ENCODE results near the gene FRMD4A.
A peak's percentile ranks its signal among the peaks of the same experiment; 100 is the strongest.

Gene FRMD4A

DNA sequence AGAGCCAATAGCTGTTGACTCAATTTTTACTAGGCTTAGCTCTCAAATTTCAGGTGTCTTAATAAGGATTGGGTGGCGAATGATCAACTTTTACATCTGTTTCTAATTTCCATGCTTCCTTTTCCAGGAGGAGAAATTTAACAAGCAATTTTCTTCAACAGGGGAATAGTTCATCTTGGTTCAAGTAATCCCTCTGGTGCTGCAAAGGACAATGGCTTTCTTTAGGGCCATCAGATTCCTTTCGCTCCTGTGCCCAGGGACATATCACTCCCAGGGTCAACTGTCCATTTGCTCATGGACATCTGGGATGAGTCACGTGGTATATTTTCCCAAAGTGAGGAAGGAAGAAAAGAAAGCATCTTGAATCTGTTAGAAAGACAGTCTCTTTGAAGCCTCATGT lies 313.3 kb downstream of the FRMD4A start:
- Mint-ChIP-seq H3K4me3 (no peak overlapping the region), H3K27ac (no peak overlapping the region), H3K27me3 (peaks cover 16% of the 10 kb centered on the region), H3K9me3 (peaks cover 11 to 12% of the 10 kb centered on the region in 2 donors), H3K4me1 (peaks cover 14% of the 10 kb centered on the region)
- ATAC-seq: no peak
- no peak for DNase-seq

DNA sequence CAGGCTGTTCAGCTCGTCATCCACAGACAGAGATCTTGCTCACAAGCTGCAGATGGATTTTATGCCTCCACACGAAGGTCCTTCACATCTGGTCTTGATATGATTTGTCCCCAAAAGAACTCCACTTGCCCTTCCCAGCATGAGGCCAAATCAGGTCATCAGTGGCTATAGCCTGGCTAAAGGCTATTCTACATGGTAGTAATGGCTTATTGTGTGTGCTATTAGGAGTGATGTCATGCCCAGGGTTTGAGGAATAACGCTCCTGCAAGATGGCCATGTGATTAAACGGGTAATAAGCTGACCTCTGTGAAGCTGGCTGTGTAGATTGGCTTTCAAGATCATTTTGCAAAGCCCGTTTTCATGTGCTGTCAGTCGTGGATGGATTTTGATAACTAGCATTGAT lies 313.8 kb downstream of the FRMD4A start:
- no peak overlapping the region for H3K27ac Mint-ChIP-seq
- peaks cover 14% of the 10 kb centered on the region for H3K4me1 Mint-ChIP-seq
- ATAC-seq: no peak
- H3K27me3 Mint-ChIP-seq: peaks cover 11% of the 10 kb centered on the region
- no peak for DNase-seq
- peaks cover 11 to 12% of the 10 kb centered on the region in 2 donors for H3K9me3 Mint-ChIP-seq
- H3K4me3 Mint-ChIP-seq: no peak overlapping the region

DNA sequence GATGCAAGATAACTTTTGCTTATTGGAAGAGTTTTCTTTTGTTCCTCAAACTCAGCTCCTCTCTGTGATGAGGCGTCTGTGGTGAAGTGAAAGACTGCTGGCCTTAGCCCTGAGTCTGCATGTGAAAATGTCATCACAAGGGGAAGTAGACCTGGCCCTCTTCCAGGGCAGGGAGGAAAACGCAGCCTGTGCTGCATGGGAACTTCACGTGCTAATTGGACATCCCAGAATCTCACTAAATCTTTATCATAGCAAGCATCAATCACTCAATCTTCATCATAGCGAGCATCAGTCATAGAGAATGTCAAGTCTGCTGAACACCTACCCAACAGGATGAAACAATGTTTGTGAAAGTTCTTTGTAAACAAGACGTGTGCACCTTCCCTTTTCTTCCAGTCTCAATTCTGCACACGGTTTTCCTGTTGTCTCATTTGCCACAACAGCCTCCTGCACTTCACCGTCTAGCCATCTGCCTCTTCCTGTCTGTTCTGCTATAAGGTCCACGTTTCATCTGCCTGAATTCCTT lies 314.6 kb downstream of the FRMD4A start:
- no peak overlapping the region for H3K4me3 Mint-ChIP-seq
- peaks cover 18% of the 10 kb centered on the region for H3K4me1 Mint-ChIP-seq
- H3K27me3 Mint-ChIP-seq: peaks cover 8% of the 10 kb centered on the region
- ATAC-seq (no peak), DNase-seq (no peak)
- peaks cover 11 to 12% of the 10 kb centered on the region in 2 donors for H3K9me3 Mint-ChIP-seq
- H3K27ac Mint-ChIP-seq: no peak overlapping the region

DNA sequence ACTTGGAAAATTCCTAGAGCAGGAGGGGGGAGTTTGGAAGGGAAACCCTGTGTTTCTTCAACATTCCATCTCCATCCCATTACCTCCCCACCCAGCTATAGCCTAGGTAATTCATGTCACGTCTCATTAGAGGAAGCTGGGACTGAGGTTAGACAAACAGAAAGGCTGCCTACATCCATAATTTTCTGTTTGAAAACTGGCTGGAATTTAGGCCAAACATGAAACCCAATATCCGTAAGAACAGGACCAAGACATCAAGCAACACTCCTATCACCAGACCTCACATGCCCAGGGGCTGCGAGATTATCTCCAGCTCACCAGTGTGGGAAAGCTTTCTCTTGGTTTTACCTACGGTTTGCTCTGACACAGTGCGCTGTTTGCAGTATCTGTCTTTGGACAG lies 316.3 kb downstream of the FRMD4A start:
- no peak overlapping the region for H3K27ac Mint-ChIP-seq
- peaks cover 32% of the 10 kb centered on the region for H3K4me1 Mint-ChIP-seq
- no peaks in the 10 kb centered on the region for H3K27me3 Mint-ChIP-seq
- ATAC-seq: no peak
- no peak for DNase-seq
- H3K9me3 Mint-ChIP-seq: peaks cover 11 to 12% of the 10 kb centered on the region in 2 donors
- H3K4me3 Mint-ChIP-seq: no peak overlapping the region

DNA sequence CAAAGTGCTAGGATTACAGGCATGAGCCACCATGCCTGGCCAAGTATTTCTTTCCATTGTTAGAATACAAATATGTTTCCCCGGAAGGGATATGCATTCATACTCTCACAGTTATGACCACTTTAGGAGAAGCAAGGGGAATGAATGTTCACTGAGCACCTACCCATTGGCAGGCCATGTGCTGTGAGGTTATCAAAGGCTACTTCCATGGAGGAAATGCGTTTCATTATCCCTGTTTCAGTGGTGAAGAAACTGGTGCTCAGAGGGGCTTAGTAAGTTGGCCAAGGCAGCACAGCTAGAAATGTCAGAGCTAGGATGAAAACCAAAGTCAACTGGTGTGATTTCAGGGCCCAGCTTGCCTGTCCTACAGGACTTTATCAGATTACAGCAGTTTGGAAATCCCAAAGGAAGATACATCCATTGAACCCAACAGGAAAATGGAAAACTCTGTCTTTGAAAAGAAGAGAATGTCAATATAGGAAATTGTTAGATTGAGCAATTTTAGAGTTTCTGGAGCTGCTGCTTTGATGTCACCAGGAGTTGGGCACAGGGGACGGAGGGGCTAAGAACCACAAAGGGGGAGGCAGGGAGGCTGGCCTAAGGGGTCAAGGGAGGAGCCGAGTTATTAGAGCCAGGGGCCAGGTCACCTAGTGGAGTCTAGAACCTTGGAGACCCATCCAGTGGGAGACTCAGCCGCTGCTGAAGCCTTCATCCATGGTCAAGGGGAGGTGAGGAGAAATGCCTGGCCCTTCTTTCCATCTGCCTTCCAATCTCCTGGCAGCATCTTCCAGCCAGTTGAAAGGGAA lies 319.8 kb downstream of the FRMD4A start:
- Mint-ChIP-seq H3K9me3 (no peaks in the 10 kb centered on the region), H3K4me3 (no peak overlapping the region), H3K4me1 (peaks cover 47% of the 10 kb centered on the region), H3K27me3 (no peaks in the 10 kb centered on the region), H3K27ac (peak overlapping the region in 1 of 2 donors; percentile 6)
- DNase-seq (no peak), ATAC-seq (no peak)

DNA sequence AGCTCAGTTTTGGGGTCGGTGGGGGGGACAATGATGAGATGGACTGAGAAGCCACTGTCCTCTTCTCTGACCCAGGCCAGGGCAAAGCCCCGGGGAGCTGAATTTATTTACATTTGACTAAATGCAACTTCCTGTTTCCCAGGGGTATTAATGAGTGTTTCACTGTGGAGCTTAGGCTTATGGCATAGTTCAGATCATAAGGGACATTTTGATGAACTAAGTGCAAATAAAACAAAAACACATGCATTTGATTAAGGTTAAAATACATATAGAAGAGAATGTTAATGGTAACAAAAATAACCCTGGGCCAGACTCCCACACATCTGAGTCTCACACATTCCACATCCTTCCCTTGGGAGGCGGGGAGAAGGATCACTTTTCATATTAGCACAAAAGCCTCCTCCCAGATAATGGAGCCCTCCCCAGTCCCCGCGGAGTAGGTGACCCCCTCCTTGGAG lies 320.6 kb downstream of the FRMD4A start:
- no peak for DNase-seq
- Mint-ChIP-seq H3K27me3 (no peaks in the 10 kb centered on the region), H3K27ac (peak overlapping the region in 1 of 2 donors; percentile 93), H3K4me3 (peak overlapping the region; percentile 85 to 87), H3K9me3 (no peaks in the 10 kb centered on the region), H3K4me1 (peaks cover 39% of the 10 kb centered on the region)
- ATAC-seq: no peak

DNA sequence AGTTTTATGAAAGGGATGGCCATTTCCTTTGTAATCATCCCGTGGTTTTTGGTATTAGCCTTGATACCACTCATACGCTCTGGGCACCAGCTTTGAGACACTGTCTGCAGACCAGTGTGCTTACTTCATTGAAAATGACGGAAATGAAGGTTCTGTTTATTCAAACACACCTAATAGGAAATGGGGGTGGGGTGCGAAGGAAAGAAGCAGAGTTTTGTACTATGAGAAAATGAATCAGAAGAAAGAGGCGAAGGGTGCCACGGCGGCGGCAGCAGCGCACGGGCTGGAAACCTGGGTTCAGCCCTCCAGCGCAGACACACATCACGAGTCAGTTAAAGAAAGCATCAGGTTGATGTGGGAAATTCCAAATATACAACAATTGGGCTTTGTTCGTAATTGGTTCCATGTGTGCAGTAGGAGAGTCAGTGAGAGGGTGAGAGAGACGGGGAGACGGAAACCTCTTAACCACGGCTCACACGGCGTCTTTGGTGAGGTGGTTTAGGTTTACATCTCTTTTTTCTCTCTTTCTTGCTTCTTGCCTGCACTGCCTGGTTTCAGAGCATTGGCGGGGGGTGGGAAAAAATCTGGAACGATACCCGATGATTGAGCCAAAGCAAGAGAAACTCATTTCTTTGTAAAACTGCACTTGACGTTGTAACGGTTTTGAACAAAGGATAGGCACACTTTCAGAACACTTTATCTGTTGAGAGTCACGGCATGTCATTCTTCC lies 321.2 kb downstream of the FRMD4A start:
- H3K4me3 Mint-ChIP-seq: peak overlapping the region; percentile 85 to 87

DNA sequence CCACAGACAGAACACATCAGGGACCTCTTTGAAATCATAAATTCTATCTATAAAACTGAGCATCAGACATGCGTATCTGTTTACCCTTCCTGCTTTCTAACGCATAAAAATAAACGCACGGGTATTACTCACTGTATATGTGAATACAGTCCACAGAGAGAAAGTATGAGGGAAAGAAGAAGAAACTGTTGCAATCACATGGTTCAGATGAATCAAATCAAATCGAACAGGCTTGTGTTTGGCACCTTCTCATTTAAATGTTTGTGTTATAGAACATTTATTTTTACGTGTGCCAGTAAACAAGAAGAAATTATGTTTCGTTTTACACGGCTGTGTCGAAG lies 322.0 kb downstream of the FRMD4A start:
- Mint-ChIP-seq H3K4me1 (peaks cover 43% of the 10 kb centered on the region), H3K9me3 (no peaks in the 10 kb centered on the region), H3K4me3 (peak overlapping the region; percentile 85 to 87), H3K27ac (peak overlapping the region in 1 of 2 donors; percentile 11), H3K27me3 (no peaks in the 10 kb centered on the region)
- no peak for DNase-seq
- ATAC-seq: no peak

More for the DNA sequence above, 321.2 kb downstream of the FRMD4A start:
- no peaks in the 10 kb centered on the region for H3K27me3 Mint-ChIP-seq
- peak; percentile 53 to 82 for DNase-seq
- ATAC-seq: peak; percentile 96
- no peaks in the 10 kb centered on the region for H3K9me3 Mint-ChIP-seq
- H3K4me1 Mint-ChIP-seq: peaks cover 39% of the 10 kb centered on the region
- H3K27ac Mint-ChIP-seq: peak overlapping the region in 1 of 2 donors; percentile 93

DNA sequence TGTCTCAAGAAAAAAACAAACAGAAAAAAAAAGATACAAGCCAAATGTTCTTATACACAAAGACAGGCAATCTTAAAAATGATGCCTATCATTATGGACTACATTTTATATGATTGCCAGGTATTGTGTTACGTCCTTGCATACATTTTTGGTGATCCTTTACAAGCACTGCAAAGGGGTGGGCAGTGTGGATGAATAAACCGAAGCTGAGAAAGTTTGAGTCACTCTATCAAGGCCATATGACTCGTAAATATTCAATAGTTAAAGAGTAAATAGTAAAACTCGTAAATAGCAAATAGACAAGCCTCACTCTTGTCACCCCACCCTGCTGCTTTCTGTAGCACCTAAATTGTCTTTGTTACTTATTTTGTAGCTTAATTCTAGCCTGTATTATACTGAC lies 326.2 kb downstream of the FRMD4A start:
- no peaks in the 10 kb centered on the region for H3K9me3 Mint-ChIP-seq
- peaks cover 41% of the 10 kb centered on the region for H3K4me1 Mint-ChIP-seq
- no peaks in the 10 kb centered on the region for H3K27me3 Mint-ChIP-seq
- ATAC-seq (no peak), DNase-seq (no peak)
- no peak overlapping the region for H3K27ac Mint-ChIP-seq
- H3K4me3 Mint-ChIP-seq: no peak overlapping the region

DNA sequence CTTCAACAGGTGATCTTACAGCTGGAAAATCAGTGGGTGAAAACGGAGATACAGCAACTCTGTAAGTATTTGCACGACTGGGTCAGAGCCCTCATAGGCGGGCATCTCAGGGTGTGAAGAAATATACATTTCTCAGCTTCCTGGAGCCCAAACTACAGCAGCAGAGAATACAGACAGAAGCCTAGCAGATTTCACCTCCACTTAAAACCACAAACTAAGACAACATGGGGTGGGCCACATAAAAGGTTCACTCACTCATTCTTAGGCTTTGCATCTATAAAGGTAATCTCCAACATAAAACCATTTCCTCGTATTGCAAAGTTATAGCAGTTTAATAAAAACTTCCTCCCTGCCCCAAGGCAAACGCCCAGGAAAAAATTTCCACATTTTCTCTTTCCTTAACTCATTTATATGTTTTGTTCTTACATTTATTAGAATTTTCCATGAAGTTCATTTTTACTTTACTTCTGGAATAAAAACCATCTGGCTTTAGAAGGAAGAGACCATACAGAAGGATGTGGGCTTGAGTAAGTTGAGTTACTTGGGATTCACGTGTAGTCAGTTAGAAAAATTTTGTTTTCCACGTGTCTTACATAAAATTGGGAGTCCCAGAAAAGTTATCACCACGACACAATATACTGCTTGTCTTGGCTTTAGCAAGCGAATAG lies 327.1 kb downstream of the FRMD4A start:
- no peak for DNase-seq
- peaks cover 5 to 6% of the 10 kb centered on the region in 2 donors for H3K9me3 Mint-ChIP-seq
- peak; percentile 74 for ATAC-seq
- no peaks in the 10 kb centered on the region for H3K27me3 Mint-ChIP-seq
- H3K27ac Mint-ChIP-seq: no peak overlapping the region
- H3K4me3 Mint-ChIP-seq: no peak overlapping the region
- peaks cover 33% of the 10 kb centered on the region for H3K4me1 Mint-ChIP-seq

DNA sequence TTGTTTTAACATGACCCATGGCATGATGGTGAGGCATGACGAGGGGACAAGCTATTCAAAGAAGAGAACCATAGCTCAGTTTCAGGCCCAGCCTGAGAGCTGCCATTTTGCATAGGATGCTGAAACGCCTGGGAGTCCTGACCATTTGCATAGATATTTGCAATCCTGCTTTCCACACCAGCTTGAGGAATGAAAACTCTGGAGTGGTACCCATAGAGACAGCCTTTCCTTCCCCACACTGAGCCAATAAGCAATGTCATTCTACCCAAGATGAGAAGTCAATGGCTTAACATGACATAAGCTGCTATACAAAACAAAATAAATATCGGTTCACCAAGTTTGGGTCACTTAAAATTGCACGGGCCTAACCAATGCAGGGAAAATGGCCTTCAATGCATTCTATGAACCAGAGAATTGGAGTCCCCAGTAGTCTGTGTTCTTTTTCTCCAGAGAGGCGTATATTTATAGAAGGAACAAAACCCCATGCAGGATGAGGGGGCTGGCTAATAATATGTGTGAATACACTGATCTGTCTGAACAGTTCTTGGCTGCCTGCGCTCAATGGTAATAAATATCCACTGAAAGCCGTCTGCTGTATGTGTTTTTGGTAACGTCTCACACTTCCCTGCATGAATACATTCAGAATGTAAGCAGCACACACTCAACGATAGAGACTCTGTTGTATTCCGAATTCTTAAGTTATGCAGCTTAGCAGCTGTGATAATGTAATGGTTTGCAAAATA lies 329.3 kb downstream of the FRMD4A start:
- H3K9me3 Mint-ChIP-seq: peaks cover 9 to 12% of the 10 kb centered on the region in 2 donors
- H3K4me1 Mint-ChIP-seq: peaks cover 19% of the 10 kb centered on the region
- ATAC-seq: no peak
- no peak for DNase-seq
- no peak overlapping the region for H3K4me3 Mint-ChIP-seq
- no peaks in the 10 kb centered on the region for H3K27me3 Mint-ChIP-seq
- no peak overlapping the region for H3K27ac Mint-ChIP-seq

DNA sequence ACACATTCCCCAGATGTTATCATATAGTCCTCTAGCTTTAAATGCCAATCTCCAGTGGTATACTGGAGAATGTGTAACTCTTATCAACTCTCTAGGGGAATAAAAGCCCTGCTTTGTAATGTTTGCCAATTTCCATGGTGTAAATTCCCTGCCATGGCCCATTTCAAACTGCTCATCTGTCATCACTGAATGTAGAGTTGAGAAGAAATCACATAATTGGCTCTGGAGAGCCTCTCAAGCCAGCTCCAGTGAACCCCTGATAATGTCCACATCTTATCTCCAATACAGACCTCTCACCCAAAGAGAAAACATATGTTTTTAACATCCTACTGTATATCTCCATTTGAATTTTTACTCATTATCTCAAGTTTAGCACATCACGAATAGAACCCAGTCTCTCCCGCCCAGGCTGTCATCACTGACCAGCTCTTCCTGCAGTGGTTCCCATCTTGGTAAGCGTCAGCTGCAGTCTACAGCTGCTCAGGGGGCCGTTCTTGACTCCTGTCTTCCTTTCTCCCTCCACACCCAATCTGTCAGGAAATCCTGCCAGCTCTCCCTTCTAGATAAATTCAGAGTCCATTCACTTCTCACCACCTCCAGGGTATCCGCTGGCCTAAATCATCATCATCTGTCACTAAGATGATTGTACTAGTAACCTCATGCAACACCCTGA lies 332.4 kb downstream of the FRMD4A start:
- Mint-ChIP-seq H3K4me3 (no peak overlapping the region), H3K27ac (no peak overlapping the region), H3K27me3 (no peaks in the 10 kb centered on the region), H3K4me1 (peaks cover 11% of the 10 kb centered on the region), H3K9me3 (peaks cover 9 to 12% of the 10 kb centered on the region in 2 donors)
- no peak for ATAC-seq
- no peak for DNase-seq

DNA sequence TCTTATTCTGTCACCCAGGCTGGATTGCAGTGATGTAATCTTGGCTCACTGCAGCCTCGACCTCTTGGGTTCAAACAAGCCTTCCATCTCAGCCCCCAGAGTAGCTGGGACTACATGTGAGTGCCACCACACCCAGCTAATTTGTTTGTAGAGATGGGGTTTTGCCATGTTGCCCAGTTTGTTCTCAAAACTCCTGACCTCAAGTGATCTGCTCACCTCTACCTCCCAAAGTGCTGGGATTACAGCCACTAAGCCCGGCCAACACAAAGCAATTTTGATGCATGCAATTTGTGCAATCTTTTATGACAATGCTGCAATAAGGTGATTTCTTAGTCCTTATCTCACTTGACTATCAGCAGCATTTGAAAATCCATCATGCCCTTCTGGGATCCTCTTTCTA lies 333.1 kb downstream of the FRMD4A start:
- peaks cover 4% of the 10 kb centered on the region for H3K4me1 Mint-ChIP-seq
- H3K27me3 Mint-ChIP-seq: no peaks in the 10 kb centered on the region
- peaks cover 9 to 12% of the 10 kb centered on the region in 2 donors for H3K9me3 Mint-ChIP-seq
- no peak for DNase-seq
- H3K27ac Mint-ChIP-seq: no peak overlapping the region
- H3K4me3 Mint-ChIP-seq: no peak overlapping the region
- no peak for ATAC-seq

DNA sequence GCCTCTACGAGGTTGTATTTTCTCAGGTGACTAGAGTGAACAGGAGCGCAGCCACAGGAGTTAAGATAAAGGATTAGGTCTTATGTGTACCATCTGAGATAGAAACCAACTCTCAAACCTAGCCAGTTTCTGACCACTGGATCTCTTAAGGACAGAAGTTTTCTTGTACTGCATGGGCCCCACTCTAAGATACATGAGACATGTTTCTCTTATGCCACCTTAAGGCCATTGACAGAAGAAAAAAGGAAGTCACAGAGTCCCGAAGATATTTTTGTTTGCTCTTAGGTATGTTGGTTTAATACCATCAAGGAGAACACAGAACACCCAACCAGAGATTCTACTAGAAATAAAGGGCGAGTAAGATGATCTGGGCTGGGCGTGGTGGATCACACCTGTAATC lies 335.8 kb downstream of the FRMD4A start:
- Mint-ChIP-seq H3K4me1 (no peaks in the 10 kb centered on the region), H3K27me3 (no peaks in the 10 kb centered on the region), H3K4me3 (no peak overlapping the region), H3K27ac (no peak overlapping the region), H3K9me3 (peaks cover 9 to 12% of the 10 kb centered on the region in 2 donors)
- DNase-seq: no peak
- ATAC-seq: no peak

All from stimulated activated naive CD8-positive, alpha-beta T cell treated with anti-CD3 and anti-CD28 coated beads, Interleukin-15, amount 100 ng/mL, for 72 hours (primary cell).